Mucosa of rectum (tissue), 2 donors: ENCODE data around the gene KCNMB3.
"Not testable (repeated sequence)": the region's sequence is repeated elsewhere in the genome, so short reads cannot be mapped to it uniquely, and the experiment has no call there.

Source experiments
- H3K27ac ChIP-seq, 2 donors: one replicate each; pipeline ENCODE4 v1.7.0; 2013; ENCODE audit warnings: inconsistent platforms in 2 of 2, low read depth in 2 of 2, low read length in 2 of 2
- H3K27me3 ChIP-seq, 2 donors: one replicate each; pipeline ENCODE4 v1.7.0; 2013; ENCODE audit warnings: low read length in 2 of 2; ENCODE audit not compliant: control insufficient read depth in 2 of 2, insufficient read depth in 2 of 2
- H3K36me3 ChIP-seq, 2 donors: one replicate each; pipeline ENCODE4 v1.7.0; 2013; ENCODE audit warnings: low read length in 2 of 2; ENCODE audit not compliant: control insufficient read depth in 2 of 2, insufficient read depth in 2 of 2
- H3K4me1 ChIP-seq, 2 donors: one replicate each; pipeline ENCODE4 v1.7.0; 2013; ENCODE audit warnings: low read length in 2 of 2, mild to moderate bottlenecking in 1 of 2; ENCODE audit not compliant: control insufficient read depth in 2 of 2, insufficient read depth in 2 of 2
- H3K4me3 ChIP-seq, 2 donors: one replicate each; pipeline ENCODE4 v1.7.0; 2013; ENCODE audit warnings: low read length in 2 of 2
- H3K9ac ChIP-seq, 2 donors: one replicate each; pipeline ENCODE4 v1.7.0; 2013; ENCODE audit warnings: low read length in 2 of 2, low read depth in 1 of 2, mild to moderate bottlenecking in 1 of 2
- H3K9me3 ChIP-seq, 2 donors: one replicate each; pipeline ENCODE4 v1.7.0; 2013; ENCODE audit warnings: low read length in 2 of 2; ENCODE audit not compliant: control insufficient read depth in 2 of 2
- donor health status: healthy.
- donor health status: Normal muscosa, but diverticular disease.

KCNMB3 gene

GRCh38 chr3:179242859-179243258 lies 8.1 kb downstream of the KCNMB3 start:
- not testable (repeated sequence) for H3K4me3 ChIP-seq, H3K27ac ChIP-seq, H3K9ac ChIP-seq, H3K36me3 ChIP-seq, H3K4me1 ChIP-seq, H3K9me3 ChIP-seq, H3K27me3 ChIP-seq

GRCh38 chr3:179240299-179240698 lies 10.6 kb downstream of the KCNMB3 start:
- H3K36me3 ChIP-seq, H3K4me1 ChIP-seq, H3K9me3 ChIP-seq: not testable (repeated sequence)

GRCh38 chr3:179236669-179237301 lies 14.1 kb downstream of the KCNMB3 start:
- Histone ChIP-seq H3K9ac (no peak overlapping the region), H3K27ac (no peak overlapping the region), H3K27me3 (no peaks in the 10 kb centered on the region)

More at GRCh38 chr3:179240299-179240698, 10.6 kb downstream of the KCNMB3 start:
- H3K9ac ChIP-seq, H3K4me3 ChIP-seq, H3K27me3 ChIP-seq, H3K27ac ChIP-seq: not testable (repeated sequence)

GRCh38 chr3:179234199-179234598 lies 16.7 kb downstream of the KCNMB3 start:
- no peak overlapping the region for H3K9ac ChIP-seq
- H3K27me3 ChIP-seq = no peaks in the 10 kb centered on the region
- no peak overlapping the region for H3K4me3 ChIP-seq
- H3K9me3 ChIP-seq = no peaks in the 10 kb centered on the region
- H3K36me3 ChIP-seq = peaks cover 14 to 15% of the 10 kb centered on the region in 2 donors
- no peaks in the 10 kb centered on the region for H3K4me1 ChIP-seq
- H3K27ac ChIP-seq = no peak overlapping the region

More at GRCh38 chr3:179236669-179237301, 14.1 kb downstream of the KCNMB3 start:
- H3K9me3 ChIP-seq = no peaks in the 10 kb centered on the region
- H3K4me1 ChIP-seq = no peaks in the 10 kb centered on the region
- no peak overlapping the region for H3K4me3 ChIP-seq
- peaks cover 0 to 10% of the 10 kb centered on the region in 2 donors for H3K36me3 ChIP-seq

DNA sequence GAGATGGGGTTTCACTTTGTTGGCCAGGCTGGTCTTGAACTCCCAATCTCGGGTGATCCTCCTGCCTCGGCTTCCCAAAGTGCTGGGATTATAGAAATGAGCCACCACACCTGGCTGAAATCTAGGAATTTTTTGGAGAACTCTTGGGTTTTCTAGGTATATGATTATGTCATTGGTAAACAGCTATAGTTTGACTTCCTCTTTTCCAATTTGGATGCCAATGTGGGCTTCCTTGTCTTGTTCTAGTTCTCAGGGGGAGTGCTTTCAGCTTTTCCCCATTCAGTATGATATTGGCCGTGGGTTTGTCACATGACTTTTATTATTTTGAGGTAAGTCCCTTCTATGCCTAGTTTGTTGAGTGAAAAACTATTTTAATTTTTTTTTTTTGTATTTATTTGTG lies 17.9 kb downstream of the KCNMB3 start:
- Histone ChIP-seq H3K27ac (no peak overlapping the region), H3K9me3 (no peaks in the 10 kb centered on the region), H3K27me3 (no peaks in the 10 kb centered on the region), H3K9ac (no peak overlapping the region), H3K36me3 (peaks cover 15 to 17% of the 10 kb centered on the region in 2 donors), H3K4me1 (no peaks in the 10 kb centered on the region), H3K4me3 (no peak overlapping the region)

DNA sequence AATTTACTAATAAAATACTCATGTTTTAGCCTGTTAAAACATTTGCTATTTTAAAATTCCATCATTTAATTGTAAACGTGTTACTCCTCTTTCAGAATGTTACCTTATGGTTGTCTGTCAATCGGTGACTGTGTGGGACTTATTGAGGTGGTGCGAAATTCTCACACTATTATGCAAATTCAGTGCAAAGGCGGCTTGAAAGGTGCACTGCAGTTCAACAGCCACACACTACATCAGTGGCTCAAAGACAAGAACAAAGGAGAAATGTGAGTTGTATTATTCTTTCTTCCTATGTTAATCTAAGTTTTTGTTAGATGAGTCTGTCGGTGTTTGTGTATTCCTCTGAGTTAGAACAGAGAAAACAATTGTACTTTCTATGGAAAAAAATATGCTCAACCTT lies 21.7 kb downstream of the KCNMB3 start:
- H3K4me1 ChIP-seq = no peaks in the 10 kb centered on the region
- H3K27ac ChIP-seq = no peak overlapping the region
- H3K9ac ChIP-seq = no peak overlapping the region
- H3K27me3 ChIP-seq = no peaks in the 10 kb centered on the region
- peaks cover 21 to 23% of the 10 kb centered on the region in 2 donors for H3K36me3 ChIP-seq
- H3K9me3 ChIP-seq = no peaks in the 10 kb centered on the region
- H3K4me3 ChIP-seq = no peak overlapping the region

- Histone ChIP-seq H3K27me3 (no peaks in the 10 kb centered on the region), H3K9me3 (no peaks in the 10 kb centered on the region), H3K4me3 (no peak overlapping the region), H3K36me3 (peaks cover 21 to 23% of the 10 kb centered on the region in 2 donors), H3K9ac (no peak overlapping the region), H3K27ac (no peak overlapping the region), H3K4me1 (no peaks in the 10 kb centered on the region)
Measured at GRCh38 chr3:179227349-179227748, 23.6 kb downstream of the KCNMB3 start.

GRCh38 chr3:179224584-179224983 lies 26.3 kb downstream of the KCNMB3 start:
- no peak overlapping the region for H3K27ac ChIP-seq
- peaks cover 8 to 23% of the 10 kb centered on the region in 2 donors for H3K36me3 ChIP-seq
- H3K4me3 ChIP-seq = no peak overlapping the region
- no peak overlapping the region for H3K9ac ChIP-seq
- H3K9me3 ChIP-seq = no peaks in the 10 kb centered on the region
- no peaks in the 10 kb centered on the region for H3K4me1 ChIP-seq
- no peaks in the 10 kb centered on the region for H3K27me3 ChIP-seq

DNA sequence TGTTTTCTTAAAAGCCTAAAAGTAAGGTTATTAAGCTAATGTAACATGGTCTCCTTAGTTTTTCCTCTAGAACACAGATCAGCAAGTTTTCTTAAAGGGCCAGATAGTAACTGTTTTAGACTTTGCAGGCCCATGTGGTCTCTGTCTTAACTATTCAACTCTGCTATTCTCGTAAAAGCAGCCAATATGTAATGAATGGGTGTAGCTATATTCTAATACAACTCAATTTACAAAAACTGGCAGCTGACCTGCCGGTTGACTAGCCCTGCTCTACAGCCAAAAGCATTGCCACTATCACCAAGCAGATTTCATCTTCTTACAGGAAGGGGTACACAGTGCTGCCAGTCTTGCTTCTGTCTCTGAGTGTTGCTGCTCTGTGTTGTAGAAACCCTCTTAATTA lies 27.4 kb downstream of the KCNMB3 start:
- no peak overlapping the region for H3K27ac ChIP-seq
- H3K9me3 ChIP-seq = no peaks in the 10 kb centered on the region
- H3K4me1 ChIP-seq = no peaks in the 10 kb centered on the region
- H3K9ac ChIP-seq = no peak overlapping the region
- no peak overlapping the region for H3K4me3 ChIP-seq
- no peaks in the 10 kb centered on the region for H3K27me3 ChIP-seq
- peaks cover 4 to 27% of the 10 kb centered on the region in 2 donors for H3K36me3 ChIP-seq

DNA sequence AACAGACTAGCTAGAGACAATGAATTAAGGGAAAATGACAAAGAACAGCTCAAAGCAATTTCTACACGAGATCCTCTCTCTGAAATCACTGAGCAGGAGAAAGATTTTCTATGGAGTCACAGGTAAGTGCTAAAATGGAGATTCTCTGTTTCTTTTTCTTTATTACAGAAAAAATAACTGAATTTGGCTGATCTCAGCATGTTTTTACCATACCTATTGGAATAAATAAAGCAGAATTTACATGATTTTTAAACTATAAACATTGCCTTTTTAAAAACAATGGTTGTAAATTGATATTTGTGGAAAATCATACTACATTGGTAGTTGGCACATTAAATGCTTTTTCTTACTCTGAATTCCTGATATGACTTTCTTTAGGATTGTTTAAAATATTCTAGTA lies 32.7 kb downstream of the KCNMB3 start:
- not testable (repeated sequence) for H3K4me3 ChIP-seq, H3K9me3 ChIP-seq, H3K4me1 ChIP-seq, H3K27me3 ChIP-seq, H3K9ac ChIP-seq, H3K27ac ChIP-seq
- peaks cover 0 to 15% of the 10 kb centered on the region in 2 donors for H3K36me3 ChIP-seq

DNA sequence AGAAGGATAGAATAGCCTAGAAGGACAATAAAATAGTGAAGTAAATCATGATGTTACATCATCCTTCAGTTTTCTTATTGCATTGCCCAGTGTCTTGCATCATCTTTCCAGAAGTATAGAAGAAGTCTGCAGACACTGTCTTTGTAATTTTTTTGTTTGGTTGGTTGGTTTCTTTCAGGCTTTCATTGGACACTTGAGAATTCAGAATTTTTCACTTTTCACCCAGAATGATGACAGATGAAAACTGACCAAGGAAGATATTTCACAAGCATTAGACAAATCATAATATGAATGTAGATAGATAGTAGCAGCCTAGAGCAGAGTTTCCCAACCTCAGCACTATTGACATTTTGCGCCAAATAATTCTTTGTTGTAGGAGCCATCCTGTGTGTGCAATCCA lies 35.4 kb downstream of the KCNMB3 start:
- H3K9ac ChIP-seq = not testable (repeated sequence)

More for the DNA sequence above, 35.4 kb downstream of the KCNMB3 start:
- not testable (repeated sequence) for H3K27ac ChIP-seq, H3K4me3 ChIP-seq, H3K4me1 ChIP-seq, H3K9me3 ChIP-seq, H3K27me3 ChIP-seq
- H3K36me3 ChIP-seq = peaks cover 2 to 14% of the 10 kb centered on the region in 2 donors
